Osteocyte (in vitro differentiated cells): ENCODE measurements around the gene PHF24. TPM values are rescaled to one million over a fixed set of nuclear protein-coding genes. Genes with fewer than 3 reads are reported as not detected.
"Not testable (repeated sequence)": the region's sequence is repeated elsewhere in the genome, so short reads cannot be mapped to it uniquely, and the experiment has no call there.

Source experiments
- DNase-seq: peaks from one replicate; pipeline ENCODE4 v3.0.0; 2021; ENCODE audit warnings: mixed read lengths; ENCODE audit not compliant: unreplicated experiment; ENCODE audit errors: extremely low spot score
- H3K27ac Mint-ChIP-seq: one replicate; pipeline ENCODE4 v1.8.0; 2021; ENCODE audit warnings: mild to moderate bottlenecking, mixed read lengths; ENCODE audit not compliant: unreplicated experiment
- H3K27me3 Mint-ChIP-seq: one replicate; pipeline ENCODE4 v1.8.0; 2021; ENCODE audit warnings: mixed read lengths; ENCODE audit not compliant: unreplicated experiment
- H3K36me3 Mint-ChIP-seq: one replicate; pipeline ENCODE4 v1.8.0; 2021; ENCODE audit warnings: mixed read lengths; ENCODE audit not compliant: unreplicated experiment
- H3K4me1 Mint-ChIP-seq: one replicate; pipeline ENCODE4 v1.8.0; 2021; ENCODE audit warnings: mixed read lengths; ENCODE audit not compliant: unreplicated experiment
- H3K4me3 Mint-ChIP-seq: one replicate; pipeline ENCODE4 v1.8.0; 2021; ENCODE audit warnings: mild to moderate bottlenecking, moderate library complexity, mixed read lengths; ENCODE audit not compliant: unreplicated experiment
- H3K9me3 Mint-ChIP-seq: one replicate; pipeline ENCODE4 v1.8.0; 2021; ENCODE audit warnings: mixed read lengths; ENCODE audit not compliant: unreplicated experiment
- CTCF ChIP-seq: fragments of 200-600 bp; sonication (generic); IDR thresholded peaks from 2 replicates; pipeline ENCODE4 v1.5.0; 2021; ENCODE audit warnings: antibody characterized with exemption, mild to moderate bottlenecking, moderate library complexity
- total RNA-seq: library from RNA; stranded (reverse); gene quantifications from 2 replicates; pipeline ENCODE4 v1.2.1, GENCODE V29; 2021

Gene PHF24
- total RNA-seq, 1 donor from 2014 or later = not detected

GRCh38 chr9:35001803-35002502, 43.9 kb downstream of the PHF24 start:
- no peaks in the 10 kb centered on the region for H3K4me1 Mint-ChIP-seq
- no peak for DNase-seq
- H3K27ac Mint-ChIP-seq = no peak overlapping the region
- H3K4me3 Mint-ChIP-seq = no peak overlapping the region
- TF ChIP-seq CTCF = no peak
- H3K36me3 Mint-ChIP-seq = peaks cover 8% of the 10 kb centered on the region
- H3K27me3 Mint-ChIP-seq = no peaks in the 10 kb centered on the region
- no peaks in the 10 kb centered on the region for H3K9me3 Mint-ChIP-seq

GRCh38 chr9:35002623-35003022, 44.5 kb downstream of the PHF24 start:
- no peaks in the 10 kb centered on the region for H3K9me3 Mint-ChIP-seq
- no peak for DNase-seq
- H3K4me3 Mint-ChIP-seq = no peak overlapping the region
- H3K4me1 Mint-ChIP-seq = no peaks in the 10 kb centered on the region
- peaks cover 6% of the 10 kb centered on the region for H3K36me3 Mint-ChIP-seq
- TF ChIP-seq CTCF = no peak
- H3K27ac Mint-ChIP-seq = no peak overlapping the region
- no peaks in the 10 kb centered on the region for H3K27me3 Mint-ChIP-seq

GRCh38 chr9:35004299-35004698, 46.2 kb downstream of the PHF24 start:
- H3K27me3 Mint-ChIP-seq, H3K4me1 Mint-ChIP-seq, DNase-seq, H3K27ac Mint-ChIP-seq, H3K9me3 Mint-ChIP-seq, H3K4me3 Mint-ChIP-seq: not testable (repeated sequence)
- H3K36me3 Mint-ChIP-seq = peaks cover 14% of the 10 kb centered on the region

GRCh38 chr9:35010351-35010958, 52.4 kb downstream of the PHF24 start:
- H3K9me3 Mint-ChIP-seq = peaks cover 21% of the 10 kb centered on the region
- H3K36me3 Mint-ChIP-seq = peaks cover 50% of the 10 kb centered on the region
- no peak for TF ChIP-seq CTCF
- no peak for DNase-seq
- no peaks in the 10 kb centered on the region for H3K4me1 Mint-ChIP-seq
- no peaks in the 10 kb centered on the region for H3K27me3 Mint-ChIP-seq
- H3K4me3 Mint-ChIP-seq = no peak overlapping the region
- no peak overlapping the region for H3K27ac Mint-ChIP-seq

- no peak for TF ChIP-seq CTCF
- Mint-ChIP-seq H3K4me3 (no peak overlapping the region), H3K27me3 (no peaks in the 10 kb centered on the region), H3K9me3 (peaks cover 26% of the 10 kb centered on the region), H3K27ac (no peak overlapping the region), H3K36me3 (peaks cover 55% of the 10 kb centered on the region), H3K4me1 (no peaks in the 10 kb centered on the region)
- no peak for DNase-seq
Measured at GRCh38 chr9:35014517-35014916, 56.4 kb downstream of the PHF24 start.

GRCh38 chr9:35023443-35023842, 65.4 kb downstream of the PHF24 start:
- not testable (repeated sequence) for H3K4me3 Mint-ChIP-seq, H3K27ac Mint-ChIP-seq, H3K4me1 Mint-ChIP-seq, DNase-seq, H3K27me3 Mint-ChIP-seq, H3K9me3 Mint-ChIP-seq
- H3K36me3 Mint-ChIP-seq = peaks cover 39% of the 10 kb centered on the region
